Measurements from ENCODE around the gene TLE5.
A peak's percentile ranks its signal among the peaks of the same experiment; 100 is the strongest.

Gene TLE5

GRCh38 chr19:3033595-3034405, 28.5 kb downstream of the TLE5 start:
- no peak overlapping the region for H3K27ac ChIP-seq
- no peak for DNase-seq (ENCODE audit: low read depth, low spot score)
- H3K9me3 ChIP-seq (ENCODE audit: low read depth, low read length), result no peaks in the 10 kb centered on the region
- no peak overlapping the region for H3K9ac ChIP-seq (ENCODE audit: insufficient read length)
- no peaks in the 10 kb centered on the region for H3K36me3 ChIP-seq (ENCODE audit: insufficient read depth, low read length)
- no peak for TF ChIP-seq EZH2 (IDR thresholded peaks at IDR 0.05)
- no peak for TF ChIP-seq POLR2AphosphoS5 (IDR thresholded peaks at IDR 0.05; ENCODE audit: borderline replicate concordance, low read depth, low read length)
- TF ChIP-seq FOXP2 (optimal IDR thresholded peaks at IDR 0.05; ENCODE audit: control extremely low read depth, extremely low read length, insufficient read depth), result no peak
- no peak overlapping the region for H3K4me3 ChIP-seq

- Histone ChIP-seq H3K27ac (no peak overlapping the region), H3K4me3 (no peak overlapping the region), H3K9me3 (ENCODE audit: low read depth, low read length) (no peaks in the 10 kb centered on the region), H3K9ac (ENCODE audit: insufficient read length) (no peak overlapping the region), H3K36me3 (ENCODE audit: insufficient read depth, low read length) (no peaks in the 10 kb centered on the region)
- TF ChIP-seq EZH2 (IDR thresholded peaks at IDR 0.05), result no peak
- no peak for TF ChIP-seq POLR2AphosphoS5 (IDR thresholded peaks at IDR 0.05; ENCODE audit: borderline replicate concordance, low read depth, low read length)
- TF ChIP-seq FOXP2 (optimal IDR thresholded peaks at IDR 0.05; ENCODE audit: control extremely low read depth, extremely low read length, insufficient read depth), result no peak
- DNase-seq (ENCODE audit: low read depth, low spot score), result no peak
Observed at GRCh38 chr19:3031607-3031867, 30.8 kb downstream of the TLE5 start.

GRCh38 chr19:3029065-3029923, 33.0 kb downstream of the TLE5 start, which contains the start of gene TLE2:
Gene TLE2, minus strand, starts transcription at chr19:3029280. Its CDS starts 376 bp downstream, at chr19:3028904.
- no peak for TF ChIP-seq FOXP2 (optimal IDR thresholded peaks at IDR 0.05; ENCODE audit: control extremely low read depth, extremely low read length, insufficient read depth)
- no peak for TF ChIP-seq POLR2AphosphoS5 (IDR thresholded peaks at IDR 0.05; ENCODE audit: borderline replicate concordance, low read depth, low read length)
- no peak for TF ChIP-seq EZH2 (IDR thresholded peaks at IDR 0.05)
- peak within 1 kb of the TSS; percentile 70 for H3K9ac ChIP-seq (ENCODE audit: insufficient read length)
- peak within 1 kb of the TSS; percentile 79 for H3K4me3 ChIP-seq
- DNase-seq (ENCODE audit: low read depth, low spot score), result no peak
- no peaks in the 10 kb centered on the region for H3K36me3 ChIP-seq (ENCODE audit: insufficient read depth, low read length)
- no peaks in the 10 kb centered on the region for H3K9me3 ChIP-seq (ENCODE audit: low read depth, low read length)
- no peak within 1 kb of the TSS for H3K27ac ChIP-seq

GRCh38 chr19:3028305-3029064, 33.8 kb downstream of the TLE5 start:
- peak overlapping the region; percentile 70 for H3K9ac ChIP-seq (ENCODE audit: insufficient read length)
- no peaks in the 10 kb centered on the region for H3K9me3 ChIP-seq (ENCODE audit: low read depth, low read length)
- no peak overlapping the region for H3K27ac ChIP-seq
- no peak for DNase-seq (ENCODE audit: low read depth, low spot score)
- TF ChIP-seq FOXP2 (optimal IDR thresholded peaks at IDR 0.05; ENCODE audit: control extremely low read depth, extremely low read length, insufficient read depth) (no peak), EZH2 (IDR thresholded peaks at IDR 0.05) (no peak), POLR2AphosphoS5 (IDR thresholded peaks at IDR 0.05; ENCODE audit: borderline replicate concordance, low read depth, low read length) (no peak)
- H3K4me3 ChIP-seq, result peak overlapping the region; percentile 79
- H3K36me3 ChIP-seq (ENCODE audit: insufficient read depth, low read length), result no peaks in the 10 kb centered on the region

GRCh38 chr19:3027981-3028304, 34.4 kb downstream of the TLE5 start:
- H3K4me3 ChIP-seq, result peak overlapping the region; percentile 79
- no peak for TF ChIP-seq EZH2 (IDR thresholded peaks at IDR 0.05)
- no peak for TF ChIP-seq FOXP2 (optimal IDR thresholded peaks at IDR 0.05; ENCODE audit: control extremely low read depth, extremely low read length, insufficient read depth)
- TF ChIP-seq POLR2AphosphoS5 (IDR thresholded peaks at IDR 0.05; ENCODE audit: borderline replicate concordance, low read depth, low read length), result no peak
- H3K27ac ChIP-seq, result no peak overlapping the region
- H3K9ac ChIP-seq (ENCODE audit: insufficient read length), result no peak overlapping the region
- H3K9me3 ChIP-seq (ENCODE audit: low read depth, low read length), result no peaks in the 10 kb centered on the region
- no peak for DNase-seq (ENCODE audit: low read depth, low spot score)
- H3K36me3 ChIP-seq (ENCODE audit: insufficient read depth, low read length), result no peaks in the 10 kb centered on the region

- H3K9ac ChIP-seq (ENCODE audit: insufficient read length), result no peak overlapping the region
- H3K36me3 ChIP-seq (ENCODE audit: insufficient read depth, low read length), result no peaks in the 10 kb centered on the region
- H3K4me3 ChIP-seq, result no peak overlapping the region
- TF ChIP-seq FOXP2 (optimal IDR thresholded peaks at IDR 0.05; ENCODE audit: control extremely low read depth, extremely low read length, insufficient read depth) (no peak), EZH2 (IDR thresholded peaks at IDR 0.05) (no peak), POLR2AphosphoS5 (IDR thresholded peaks at IDR 0.05; ENCODE audit: borderline replicate concordance, low read depth, low read length) (no peak)
- no peak for DNase-seq (ENCODE audit: low read depth, low spot score)
- no peak overlapping the region for H3K27ac ChIP-seq
- no peaks in the 10 kb centered on the region for H3K9me3 ChIP-seq (ENCODE audit: low read depth, low read length)
Observed at GRCh38 chr19:3027292-3027691, 35.0 kb downstream of the TLE5 start.

- Histone ChIP-seq H3K27ac (no peak overlapping the region), H3K9me3 (ENCODE audit: low read depth, low read length) (no peaks in the 10 kb centered on the region), H3K9ac (ENCODE audit: insufficient read length) (no peak overlapping the region), H3K36me3 (ENCODE audit: insufficient read depth, low read length) (no peaks in the 10 kb centered on the region), H3K4me3 (no peak overlapping the region)
- DNase-seq (ENCODE audit: low read depth, low spot score), result no peak
- TF ChIP-seq FOXP2 (optimal IDR thresholded peaks at IDR 0.05; ENCODE audit: control extremely low read depth, extremely low read length, insufficient read depth) (no peak), EZH2 (IDR thresholded peaks at IDR 0.05) (no peak), POLR2AphosphoS5 (IDR thresholded peaks at IDR 0.05; ENCODE audit: borderline replicate concordance, low read depth, low read length) (no peak)
Observed at GRCh38 chr19:3026768-3027167, 35.5 kb downstream of the TLE5 start.

GRCh38 chr19:3025549-3025886, 36.8 kb downstream of the TLE5 start:
- DNase-seq (ENCODE audit: low read depth, low spot score), result no peak
- Histone ChIP-seq H3K9ac (ENCODE audit: insufficient read length) (no peak overlapping the region), H3K4me3 (0 out of 2 replicates have a peak overlapping the region, but pooled peaks have one; percentile 15), H3K27ac (no peak overlapping the region), H3K9me3 (ENCODE audit: low read depth, low read length) (no peaks in the 10 kb centered on the region), H3K36me3 (ENCODE audit: insufficient read depth, low read length) (no peaks in the 10 kb centered on the region)
- TF ChIP-seq POLR2AphosphoS5 (IDR thresholded peaks at IDR 0.05; ENCODE audit: borderline replicate concordance, low read depth, low read length) (no peak), EZH2 (IDR thresholded peaks at IDR 0.05) (no peak), FOXP2 (optimal IDR thresholded peaks at IDR 0.05; ENCODE audit: control extremely low read depth, extremely low read length, insufficient read depth) (no peak)

Data from SK-N-MC (cell line).